NCI-H146 treated with DMSO at 0.1 percent for 48 hours (cell line): Measurements from ENCODE around the gene GUCY2D.
"Not testable (repeated sequence)": the region's sequence is repeated elsewhere in the genome, so short reads cannot be mapped to it uniquely, and the experiment has no call there.

Source experiments
- DNase-seq: peaks from one replicate; lab custom pipeline; 2025; ENCODE audit not compliant: unreplicated experiment; lab: John Stamatoyannopoulos, UW

The GUCY2D gene

GRCh38 chr17:8044819-8045810, 42.7 kb downstream of the GUCY2D start:
- no peak for DNase-seq

GRCh38 chr17:8046306-8046928, 44.0 kb downstream of the GUCY2D start:
- no peak for DNase-seq

- no peak for DNase-seq
Observed at GRCh38 chr17:8046929-8047768, 44.7 kb downstream of the GUCY2D start.

- no peak for DNase-seq
Observed at GRCh38 chr17:8047769-8048110, 45.3 kb downstream of the GUCY2D start.

- DNase-seq: no peak
Observed at GRCh38 chr17:8048236-8048635, 45.8 kb downstream of the GUCY2D start.

GRCh38 chr17:8048736-8049135, 46.3 kb downstream of the GUCY2D start:
- no peak for DNase-seq

- no peak for DNase-seq
Observed at GRCh38 chr17:8051831-8052230, 49.4 kb downstream of the GUCY2D start.

- no peak for DNase-seq
Observed at GRCh38 chr17:8052256-8053252, 50.1 kb downstream of the GUCY2D start.

GRCh38 chr17:8053600-8053999, 51.2 kb downstream of the GUCY2D start:
- DNase-seq: no peak

- no peak for DNase-seq
Observed at GRCh38 chr17:8055851-8056231, 53.4 kb downstream of the GUCY2D start.

- peak; percentile 79 for DNase-seq
Observed at GRCh38 chr17:8056232-8056975, 54.0 kb downstream of the GUCY2D start.

GRCh38 chr17:8056976-8057625, 54.7 kb downstream of the GUCY2D start:
- no peak for DNase-seq

- peak; percentile 66 for DNase-seq
Observed at GRCh38 chr17:8057691-8058114, 55.3 kb downstream of the GUCY2D start.

- no peak for DNase-seq
Observed at GRCh38 chr17:8059131-8059530, 56.7 kb downstream of the GUCY2D start.

- DNase-seq: peak; percentile 56
Observed at GRCh38 chr17:8060274-8060673, 57.9 kb downstream of the GUCY2D start.

- DNase-seq: not testable (repeated sequence)
Observed at GRCh38 chr17:8061851-8062250, 59.4 kb downstream of the GUCY2D start.

GRCh38 chr17:8062435-8062806, 60.0 kb downstream of the GUCY2D start:
- DNase-seq: no peak

- peak; percentile 10 for DNase-seq
Observed at GRCh38 chr17:8062807-8063483, 60.5 kb downstream of the GUCY2D start.
